Measurements from ENCODE around the gene BAX. TPM values are rescaled to one million over a fixed set of nuclear protein-coding genes. Genes with fewer than 3 reads are reported as not detected.

Gene BAX
- total and polyA plus RNA-seq, 2 of the 13 experiments (the other 11 are each of a cell fraction or from before 2014, with no cell fraction given), result 139 to 176 TPM

DNA sequence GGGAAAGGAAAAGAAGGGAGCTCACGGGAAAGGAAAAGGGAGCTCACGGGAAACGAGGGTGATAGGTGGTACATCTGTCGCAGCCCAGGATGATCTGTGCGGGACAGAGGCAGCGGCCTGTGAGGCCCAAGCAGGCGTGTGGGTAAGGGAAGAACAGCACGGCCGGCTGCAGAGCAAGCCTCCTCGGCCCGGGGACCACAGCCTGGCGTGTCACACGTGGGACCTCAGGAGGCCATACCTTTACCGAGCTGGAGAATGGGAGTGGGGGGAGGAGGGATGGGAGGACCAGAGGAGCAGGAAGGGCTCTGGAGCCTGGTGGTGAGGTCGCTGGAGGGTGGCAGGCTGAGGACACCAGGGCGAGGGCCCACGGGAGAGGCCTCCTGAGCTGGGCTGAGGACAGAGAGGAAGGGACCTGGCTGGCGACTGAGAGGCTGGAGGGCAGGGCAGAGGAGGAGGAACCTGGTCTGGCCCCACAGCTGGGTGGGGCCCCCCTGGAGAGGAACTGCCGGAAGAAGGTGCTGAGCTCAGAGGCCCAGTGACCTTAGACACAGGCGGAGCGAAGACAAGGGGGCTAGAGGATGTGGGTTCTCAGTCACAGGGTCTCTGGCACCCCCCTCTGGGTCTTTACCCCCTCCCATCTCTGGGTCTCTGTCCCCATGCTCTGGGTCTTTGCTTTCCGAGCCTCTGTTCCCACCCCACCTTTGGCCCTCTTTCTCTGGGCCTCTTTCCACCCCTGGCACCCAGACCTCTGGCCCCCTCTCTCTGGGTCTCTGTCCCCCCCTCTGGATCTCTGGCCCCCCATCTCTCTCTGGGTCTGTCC, 7.6 kb downstream of the BAX start (continued):
- no peak for TF ChIP-seq ZNF337 (CRISPR knock-in tag; IDR thresholded peaks at IDR 0.05; ENCODE audit: borderline replicate concordance, low read depth)
- TF ChIP-seq, protein P1, sequence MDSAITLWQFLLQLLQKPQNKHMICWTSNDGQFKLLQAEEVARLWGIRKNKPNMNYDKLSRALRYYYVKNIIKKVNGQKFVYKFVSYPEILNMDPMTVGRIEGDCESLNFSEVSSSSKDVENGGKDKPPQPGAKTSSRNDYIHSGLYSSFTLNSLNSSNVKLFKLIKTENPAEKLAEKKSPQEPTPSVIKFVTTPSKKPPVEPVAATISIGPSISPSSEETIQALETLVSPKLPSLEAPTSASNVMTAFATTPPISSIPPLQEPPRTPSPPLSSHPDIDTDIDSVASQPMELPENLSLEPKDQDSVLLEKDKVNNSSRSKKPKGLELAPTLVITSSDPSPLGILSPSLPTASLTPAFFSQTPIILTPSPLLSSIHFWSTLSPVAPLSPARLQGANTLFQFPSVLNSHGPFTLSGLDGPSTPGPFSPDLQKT (CRISPR knock-in tag; IDR thresholded peaks at IDR 0.05; ENCODE audit: borderline replicate concordance), result no peak
- TF ChIP-seq ZNF234 (CRISPR knock-in tag; conservative IDR thresholded peaks at IDR 0.05), result 0 out of 2 replicates have a peak, but pooled peaks have one; percentile 21
- no peak for TF ChIP-seq ZNF382 (CRISPR knock-in tag; IDR thresholded peaks at IDR 0.05; ENCODE audit: borderline replicate concordance)
- peak; percentile 95 for TF ChIP-seq NFKB2 (CRISPR knock-in tag; IDR thresholded peaks at IDR 0.05; ENCODE audit: borderline replicate concordance)
- no peak for TF ChIP-seq ZNF441 (CRISPR knock-in tag; IDR thresholded peaks at IDR 0.05; ENCODE audit: borderline replicate concordance)
- no peak for TF ChIP-seq ZBTB1 (CRISPR knock-in tag; IDR thresholded peaks at IDR 0.05; ENCODE audit: borderline replicate concordance)
- TF ChIP-seq GZF1 (CRISPR knock-in tag; IDR thresholded peaks at IDR 0.05), result peak; percentile 93
- peak; percentile 53; the same call in 1 of the 2 replicates for TF ChIP-seq ZNF709 (CRISPR knock-in tag; IDR thresholded peaks at IDR 0.05)
- no peak; the same call in 1 of the 2 replicates for TF ChIP-seq GATAD1 (CRISPR knock-in tag; IDR thresholded peaks at IDR 0.05)
- TF ChIP-seq, protein P2, sequence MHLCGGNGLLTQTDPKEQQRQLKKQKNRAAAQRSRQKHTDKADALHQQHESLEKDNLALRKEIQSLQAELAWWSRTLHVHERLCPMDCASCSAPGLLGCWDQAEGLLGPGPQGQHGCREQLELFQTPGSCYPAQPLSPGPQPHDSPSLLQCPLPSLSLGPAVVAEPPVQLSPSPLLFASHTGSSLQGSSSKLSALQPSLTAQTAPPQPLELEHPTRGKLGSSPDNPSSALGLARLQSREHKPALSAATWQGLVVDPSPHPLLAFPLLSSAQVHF (CRISPR knock-in tag; IDR thresholded peaks at IDR 0.05), result no peak
- TF ChIP-seq PRPF4 (IDR thresholded peaks at IDR 0.05; ENCODE audit: low read depth, low read length, poor library complexity, severe bottlenecking), result peak; percentile 31
- peak; percentile 85 for TF ChIP-seq PPARG (CRISPR knock-in tag; conservative IDR thresholded peaks at IDR 0.05)
- no peak for TF ChIP-seq ZFP1 (CRISPR knock-in tag; IDR thresholded peaks at IDR 0.05)
- TF ChIP-seq MLLT10 (CRISPR knock-in tag; IDR thresholded peaks at IDR 0.05), result no peak
- TF ChIP-seq, protein P3, sequence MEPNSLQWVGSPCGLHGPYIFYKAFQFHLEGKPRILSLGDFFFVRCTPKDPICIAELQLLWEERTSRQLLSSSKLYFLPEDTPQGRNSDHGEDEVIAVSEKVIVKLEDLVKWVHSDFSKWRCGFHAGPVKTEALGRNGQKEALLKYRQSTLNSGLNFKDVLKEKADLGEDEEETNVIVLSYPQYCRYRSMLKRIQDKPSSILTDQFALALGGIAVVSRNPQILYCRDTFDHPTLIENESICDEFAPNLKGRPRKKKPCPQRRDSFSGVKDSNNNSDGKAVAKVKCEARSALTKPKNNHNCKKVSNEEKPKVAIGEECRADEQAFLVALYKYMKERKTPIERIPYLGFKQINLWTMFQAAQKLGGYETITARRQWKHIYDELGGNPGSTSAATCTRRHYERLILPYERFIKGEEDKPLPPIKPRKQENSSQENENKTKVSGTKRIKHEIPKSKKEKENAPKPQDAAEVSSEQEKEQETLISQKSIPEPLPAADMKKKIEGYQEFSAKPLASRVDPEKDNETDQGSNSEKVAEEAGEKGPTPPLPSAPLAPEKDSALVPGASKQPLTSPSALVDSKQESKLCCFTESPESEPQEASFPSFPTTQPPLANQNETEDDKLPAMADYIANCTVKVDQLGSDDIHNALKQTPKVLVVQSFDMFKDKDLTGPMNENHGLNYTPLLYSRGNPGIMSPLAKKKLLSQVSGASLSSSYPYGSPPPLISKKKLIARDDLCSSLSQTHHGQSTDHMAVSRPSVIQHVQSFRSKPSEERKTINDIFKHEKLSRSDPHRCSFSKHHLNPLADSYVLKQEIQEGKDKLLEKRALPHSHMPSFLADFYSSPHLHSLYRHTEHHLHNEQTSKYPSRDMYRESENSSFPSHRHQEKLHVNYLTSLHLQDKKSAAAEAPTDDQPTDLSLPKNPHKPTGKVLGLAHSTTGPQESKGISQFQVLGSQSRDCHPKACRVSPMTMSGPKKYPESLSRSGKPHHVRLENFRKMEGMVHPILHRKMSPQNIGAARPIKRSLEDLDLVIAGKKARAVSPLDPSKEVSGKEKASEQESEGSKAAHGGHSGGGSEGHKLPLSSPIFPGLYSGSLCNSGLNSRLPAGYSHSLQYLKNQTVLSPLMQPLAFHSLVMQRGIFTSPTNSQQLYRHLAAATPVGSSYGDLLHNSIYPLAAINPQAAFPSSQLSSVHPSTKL (CRISPR knock-in tag; IDR thresholded peaks at IDR 0.05), result peak; percentile 48
- TF ChIP-seq HDAC6 (IDR thresholded peaks at IDR 0.05; ENCODE audit: low read depth, low read length), result no peak
- peak; percentile 69; the same call in 1 of the 2 replicates for TF ChIP-seq ZNF138 (CRISPR knock-in tag; IDR thresholded peaks at IDR 0.05; ENCODE audit: low read depth)
- peak; percentile 84; the same call in 1 of the 2 replicates for TF ChIP-seq PITX1 (CRISPR knock-in tag; IDR thresholded peaks at IDR 0.05)
- TF ChIP-seq PAF1 (CRISPR knock-in tag; IDR thresholded peaks at IDR 0.05), result peak; percentile 93
- TF ChIP-seq, protein P4, sequence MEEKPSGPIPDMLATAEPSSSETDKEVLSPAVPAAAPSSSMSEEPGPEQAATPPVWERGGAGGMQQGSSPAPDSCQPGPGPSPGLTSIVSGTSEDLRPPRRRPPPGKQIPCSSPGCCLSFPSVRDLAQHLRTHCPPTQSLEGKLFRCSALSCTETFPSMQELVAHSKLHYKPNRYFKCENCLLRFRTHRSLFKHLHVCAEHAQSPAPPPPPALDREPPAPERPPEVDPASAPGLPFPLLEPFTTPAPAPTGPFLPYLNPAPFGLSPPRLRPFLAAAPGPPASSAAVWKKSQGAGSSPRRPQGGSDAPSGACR (CRISPR knock-in tag; IDR thresholded peaks at IDR 0.05), result peak; percentile 71; the same call in 1 of the 2 replicates
- no peak; the same call in 1 of the 2 replicates for TF ChIP-seq IRF2 (CRISPR knock-in tag; IDR thresholded peaks at IDR 0.05)
- peak; percentile 27; the same call in 1 of the 2 replicates for TF ChIP-seq RELA (CRISPR knock-in tag; IDR thresholded peaks at IDR 0.05)
- peak; percentile 93 for TF ChIP-seq ZNF274 (CRISPR knock-in tag; IDR thresholded peaks at IDR 0.05)
- peak; percentile 68; the same call in 1 of the 2 replicates for TF ChIP-seq EED (CRISPR knock-in tag; IDR thresholded peaks at IDR 0.05)
